HG03135 (cell line): ENCODE results near the gene HYAL3.
"Not testable (repeated sequence)": the region's sequence is repeated elsewhere in the genome, so short reads cannot be mapped to it uniquely, and the experiment has no call there.

Experiments used
- ATAC-seq: cut with Tn5 transposase; IDR thresholded peaks from one replicate; pipeline ENCODE4 v1.9.1; 2021; ENCODE audit warnings: mild to moderate bottlenecking, moderate library complexity; ENCODE audit not compliant: unreplicated experiment

HYAL3 gene

GRCh38 chr3:50272538-50272910 is 26.7 kb downstream of the HYAL3 start:
- not testable (repeated sequence) for ATAC-seq

GRCh38 chr3:50271314-50271936 is 27.8 kb downstream of the HYAL3 start:
- no peak for ATAC-seq

GRCh38 chr3:50270422-50271224 is 28.6 kb downstream of the HYAL3 start:
- no peak for ATAC-seq

GRCh38 chr3:50269977-50270413 is 29.2 kb downstream of the HYAL3 start:
- no peak for ATAC-seq

GRCh38 chr3:50269460-50269859 is 29.7 kb downstream of the HYAL3 start:
- no peak for ATAC-seq

- ATAC-seq = no peak
Observed at GRCh38 chr3:50268703-50269451, 30.3 kb downstream of the HYAL3 start, which contains the start of gene SEMA3B. TSS of gene SEMA3B (plus strand) at chr3:50269147. CDS start at chr3:50269241, 94 bp downstream.

- no peak for ATAC-seq
Observed at GRCh38 chr3:50268276-50268675, 30.9 kb downstream of the HYAL3 start.

GRCh38 chr3:50267280-50267913 is 31.8 kb downstream of the HYAL3 start:
- ATAC-seq = no peak

- no peak for ATAC-seq
Observed at GRCh38 chr3:50266836-50267235, 32.4 kb downstream of the HYAL3 start.

GRCh38 chr3:50266017-50266416 is 33.2 kb downstream of the HYAL3 start:
- ATAC-seq = no peak

GRCh38 chr3:50265571-50265970 is 33.6 kb downstream of the HYAL3 start:
- no peak for ATAC-seq

- ATAC-seq = no peak
Observed at GRCh38 chr3:50264964-50265485, 34.2 kb downstream of the HYAL3 start.

GRCh38 chr3:50264383-50264963 is 34.7 kb downstream of the HYAL3 start:
- ATAC-seq = no peak

- ATAC-seq = no peak
Observed at GRCh38 chr3:50263478-50264382, 35.5 kb downstream of the HYAL3 start.

- no peak for ATAC-seq
Observed at GRCh38 chr3:50262778-50263177, 36.4 kb downstream of the HYAL3 start.

- ATAC-seq = not testable (repeated sequence)
Observed at GRCh38 chr3:50262200-50262599, 37.0 kb downstream of the HYAL3 start.

- ATAC-seq = no peak
Observed at GRCh38 chr3:50261505-50261904, 37.7 kb downstream of the HYAL3 start.

- ATAC-seq = no peak
Observed at GRCh38 chr3:50260942-50261441, 38.2 kb downstream of the HYAL3 start.
